Right renal cortex interstitium (tissue), 3 donors: ENCODE measurements around the gene ZG16. TPM values are rescaled to one million over a fixed set of nuclear protein-coding genes. Genes with fewer than 3 reads are reported as not detected.

Experiments used
- DNase-seq, 3 donors: peaks; one replicate each; pipeline ENCODE4 v3.0.0-alpha.2; 2013; ENCODE audit warnings: low read depth in 3 of 3, low spot score in 2 of 3
- polyA plus RNA-seq, 3 donors: library from polyadenylated mRNA; unstranded; fragments of 120-200 nt; gene quantifications; one replicate each; pipeline ENCODE4 v1.2.1, GENCODE V29; 2013; ENCODE audit not compliant: insufficient read length in 3 of 3

ZG16 gene
- polyA plus RNA-seq, 3 donors = 0.06 TPM; not detected in 2

DNA sequence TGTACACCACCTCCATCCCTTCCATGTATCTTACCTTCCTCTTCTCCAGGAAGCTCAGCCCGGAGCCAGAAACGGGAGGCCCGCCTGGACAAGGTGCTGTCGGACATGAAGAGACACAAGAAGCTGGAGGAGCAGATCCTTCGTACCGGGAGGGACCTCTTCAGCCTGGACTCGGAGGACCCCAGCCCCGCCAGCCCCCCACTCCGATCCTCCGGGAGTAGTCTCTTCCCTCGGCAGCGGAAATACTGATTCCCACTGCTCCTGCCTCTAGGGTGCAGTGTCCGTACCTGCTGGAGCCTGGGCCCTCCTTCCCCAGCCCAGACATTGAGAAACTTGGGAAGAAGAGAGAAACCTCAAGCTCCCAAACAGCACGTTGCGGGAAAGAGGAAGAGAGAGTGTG, 41.5 kb downstream of the ZG16 start:
- DNase-seq = no peak

DNA sequence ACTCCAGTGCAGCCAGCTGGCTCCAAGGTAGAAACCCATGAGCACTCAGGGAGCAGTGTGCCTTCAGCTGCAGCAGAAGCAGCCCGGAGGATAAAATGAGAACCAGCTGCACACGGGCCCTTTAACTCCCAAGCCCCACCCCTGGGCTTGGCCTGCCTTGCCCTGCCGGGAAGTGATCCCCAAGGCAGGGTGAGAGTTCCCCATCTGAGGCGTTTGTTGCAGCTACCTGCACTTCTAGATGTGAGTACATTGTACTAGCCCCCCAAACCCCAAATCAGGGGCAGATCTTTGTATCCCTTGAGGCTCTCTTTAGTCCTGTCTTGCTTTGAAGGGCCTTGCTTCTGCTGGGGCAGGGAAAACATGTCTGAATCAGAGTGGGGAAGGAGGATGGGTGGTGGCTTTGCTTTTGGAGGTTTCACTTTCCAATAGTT, 42.2 kb downstream of the ZG16 start, which contains the start of gene MVP:
Gene MVP, plus strand, starts transcription at position 192 of the 431 bp plus-strand sequence. CDS start 10,088 bp downstream, outside the sequence.
- no peak for DNase-seq

DNA sequence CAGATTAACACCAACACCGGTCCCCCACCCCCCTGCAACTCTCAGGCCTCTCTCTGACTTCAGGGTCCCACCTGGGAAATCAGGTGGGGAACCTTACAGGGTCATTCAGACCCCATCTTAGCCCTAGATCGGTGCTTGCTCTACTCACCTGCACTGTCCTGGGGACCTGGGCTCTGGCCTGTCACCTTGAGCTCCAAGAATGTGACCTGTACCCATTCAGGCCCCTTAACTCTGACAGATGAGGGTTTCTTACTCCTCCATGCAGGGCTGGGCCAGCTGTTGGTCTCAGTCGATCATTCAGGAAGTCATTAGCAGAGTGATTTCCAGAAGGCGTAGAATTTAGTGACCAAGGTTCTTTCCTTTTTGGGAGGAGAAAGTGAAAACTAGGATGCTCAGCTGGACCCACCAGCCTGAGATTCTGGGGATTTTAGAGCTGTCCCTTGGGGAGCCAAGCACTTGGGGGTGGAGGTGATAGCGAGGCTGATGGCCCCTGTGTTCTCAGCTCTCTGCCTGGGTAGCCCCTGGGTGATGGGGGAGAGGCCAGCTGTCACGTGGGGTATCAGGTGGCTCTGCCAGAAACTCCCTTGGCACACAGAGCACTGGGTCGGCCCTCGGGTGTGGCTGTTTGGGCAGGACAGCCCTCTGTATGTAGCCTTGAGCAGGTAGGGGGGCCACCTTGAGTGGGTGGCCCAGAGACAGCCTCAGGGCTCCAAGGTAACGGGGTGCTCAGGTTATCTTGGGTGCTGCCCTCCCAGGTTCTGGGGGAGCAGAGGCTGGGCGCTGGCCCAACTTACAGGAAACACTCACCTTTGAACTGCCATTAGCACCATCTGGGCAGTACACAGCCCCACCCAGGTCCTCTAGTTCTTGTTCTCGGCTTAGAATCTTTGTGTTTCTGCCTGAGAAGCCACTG, 42.9 kb downstream of the ZG16 start:
- DNase-seq = no peak

DNA sequence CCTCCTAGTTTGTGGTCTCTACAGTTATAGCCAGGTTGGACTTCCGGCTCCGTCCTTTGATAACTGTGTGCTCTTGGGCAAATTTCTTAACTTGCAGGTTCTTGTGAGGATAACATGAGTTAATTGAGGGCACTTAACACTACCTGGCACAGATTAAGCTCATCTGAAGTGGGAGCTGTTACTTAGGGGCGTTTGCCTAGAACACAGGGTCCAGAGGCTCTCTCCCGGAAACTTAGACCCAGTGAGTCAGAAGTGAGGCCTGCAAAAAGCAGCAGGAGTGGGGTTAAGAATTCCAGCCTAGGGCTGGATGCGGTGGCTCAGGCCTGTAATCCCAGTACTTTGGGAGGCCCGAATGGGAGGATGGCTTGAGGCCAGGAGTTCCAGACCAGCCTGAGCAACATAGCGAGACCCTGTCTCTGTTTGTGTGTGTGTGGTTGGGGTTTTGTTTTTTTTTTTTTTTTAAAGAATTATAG, 43.6 kb downstream of the ZG16 start:
- DNase-seq = no peak

DNA sequence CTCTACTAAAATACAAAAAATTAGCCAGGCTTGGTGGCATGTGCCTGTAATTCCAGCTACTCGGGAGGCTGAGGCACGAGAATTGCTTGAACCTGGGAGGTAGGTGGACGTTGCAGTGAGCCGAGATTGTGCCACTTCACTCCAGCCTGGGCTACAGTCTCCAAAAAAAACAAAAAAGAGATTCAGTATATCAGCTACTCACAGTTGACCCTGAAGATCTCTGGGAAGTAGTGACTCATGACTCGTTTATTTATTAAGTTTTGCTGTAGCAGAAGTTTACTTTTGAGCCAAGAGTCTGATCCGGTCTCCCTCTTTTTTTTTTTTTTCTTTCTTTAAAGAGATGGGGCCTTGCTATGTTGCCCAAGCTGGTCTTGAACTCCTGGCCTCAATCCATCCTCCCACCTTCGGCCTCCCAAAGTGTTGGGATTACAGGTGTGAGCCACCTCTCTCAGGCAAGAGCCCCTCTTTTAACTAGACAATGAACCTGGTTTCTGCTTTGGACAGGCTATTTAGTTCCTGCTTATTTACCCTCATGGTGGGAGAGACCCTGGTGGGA, 46.6 kb downstream of the ZG16 start:
- DNase-seq = no peak

DNA sequence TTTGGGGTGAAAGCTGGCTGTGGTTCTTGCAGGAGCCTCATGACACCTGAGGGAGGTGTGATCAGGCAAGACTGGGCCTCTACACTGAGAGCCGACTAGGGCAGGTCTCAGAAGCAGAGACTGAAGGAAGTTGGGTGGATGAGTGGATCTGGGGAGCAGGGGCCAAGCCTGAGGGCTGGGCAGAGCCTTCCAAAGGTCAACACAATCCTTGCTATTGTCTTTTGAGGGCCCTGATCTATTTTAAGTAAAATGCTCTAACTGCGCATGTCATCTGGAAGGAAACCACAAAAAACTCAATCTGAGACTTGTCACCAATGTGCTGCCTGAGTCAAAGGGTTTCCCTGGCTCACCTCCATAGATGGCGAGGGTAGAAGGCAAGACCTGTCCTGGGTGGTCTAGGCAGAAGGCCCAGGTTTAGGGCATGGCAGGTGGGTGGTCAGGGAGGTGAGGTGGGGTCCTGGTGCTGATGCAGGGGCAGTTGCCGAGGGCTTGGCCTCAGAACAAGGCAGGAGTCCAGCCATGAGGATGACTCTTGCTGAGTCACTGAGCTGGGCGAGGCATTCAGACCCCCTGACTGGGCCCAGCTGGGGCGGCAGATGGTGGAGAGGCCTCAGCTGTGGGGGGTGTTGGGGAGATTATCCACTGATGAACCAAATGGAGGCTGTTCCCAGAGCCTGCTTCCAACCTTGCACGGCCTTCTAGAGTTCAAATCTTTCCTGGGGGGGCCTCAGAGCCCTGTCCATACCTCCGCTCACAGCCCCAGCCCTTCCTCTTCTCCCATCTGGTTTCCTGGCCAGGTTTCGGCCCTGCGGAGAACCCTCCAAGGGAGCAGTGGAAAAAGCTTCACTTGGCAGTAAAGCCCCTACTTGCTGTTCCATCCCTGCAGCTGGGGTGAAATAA, 47.3 kb downstream of the ZG16 start:
- DNase-seq = no peak

DNA sequence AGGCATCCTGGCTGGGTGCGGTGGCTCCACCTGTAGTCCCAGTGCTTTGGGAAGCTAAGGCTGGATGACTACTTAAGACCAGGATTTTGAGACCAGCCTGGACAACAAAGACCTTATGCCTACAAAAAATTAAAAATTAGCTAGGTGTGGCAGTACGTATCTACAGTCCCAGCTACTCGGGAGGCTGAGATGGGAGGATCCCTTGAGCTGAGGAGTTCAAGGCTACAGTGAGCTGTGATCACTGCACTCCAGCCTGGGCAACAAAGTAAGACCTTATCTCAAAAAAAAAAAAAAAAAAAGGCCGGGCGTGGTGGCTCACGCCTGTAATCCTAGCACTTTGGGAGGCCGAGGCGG, 48.3 kb downstream of the ZG16 start:
- DNase-seq = no peak

DNA sequence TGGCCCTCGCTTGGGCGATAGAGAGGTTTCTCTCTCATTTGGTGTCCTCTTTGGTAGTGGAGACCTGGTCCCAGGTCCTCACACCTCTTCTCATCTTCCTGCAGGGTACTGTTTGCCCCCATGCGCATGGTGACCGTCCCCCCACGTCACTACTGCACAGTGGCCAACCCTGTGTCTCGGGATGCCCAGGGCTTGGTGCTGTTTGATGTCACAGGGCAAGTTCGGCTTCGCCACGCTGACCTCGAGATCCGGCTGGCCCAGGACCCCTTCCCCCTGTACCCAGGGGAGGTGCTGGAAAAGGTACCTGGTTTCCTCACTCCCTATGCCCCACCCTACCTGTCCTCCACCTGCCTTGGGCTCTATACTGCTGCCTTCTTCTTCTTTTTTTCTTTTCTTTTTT, 52.7 kb downstream of the ZG16 start:
- DNase-seq = no peak

DNA sequence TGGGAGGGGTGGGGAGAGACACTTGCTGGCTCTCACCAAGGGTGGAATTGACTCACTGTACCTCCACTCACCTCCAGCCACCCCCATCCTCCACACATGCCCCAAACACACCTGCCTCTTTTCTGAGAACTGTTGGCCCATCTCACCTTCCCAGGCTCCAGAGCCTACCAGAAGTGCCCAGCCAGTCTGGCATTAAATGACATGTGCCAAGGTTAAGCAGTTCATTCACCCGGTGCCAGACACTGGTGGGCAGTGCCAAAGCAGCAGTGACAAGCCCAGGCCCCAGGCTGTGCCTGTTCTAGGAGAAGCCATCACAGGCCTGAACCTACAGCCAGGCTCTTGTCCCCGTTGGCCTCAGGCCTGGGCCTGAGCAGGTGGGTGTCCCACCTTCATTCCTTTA, 53.4 kb downstream of the ZG16 start:
- no peak for DNase-seq

Other genes with a start within 250 kb of the ZG16 start
- 1 to 10 TPM; 2.2 to 2.6 (median 2.6) TPM for gene SPN, start 115.0 kb upstream of the ZG16 start, polyA plus RNA-seq
- 100 to 1,000 TPM; 115 to 144 (median 131) TPM for gene QPRT, start 99.1 kb upstream of the ZG16 start, polyA plus RNA-seq
- under 1 TPM; 0.17 to 0.28 (median 0.26) TPM for gene C16orf54, start 32.3 kb upstream of the ZG16 start, polyA plus RNA-seq
- gene KIF22, start 12.5 kb downstream of the ZG16 start, polyA plus RNA-seq = 10 to 100 TPM; 67.5 to 70.9 (median 68.8) TPM
- gene MAZ, start 28.3 kb downstream of the ZG16 start, polyA plus RNA-seq = 100 to 1,000 TPM; 273 to 320 (median 302) TPM
- gene PRRT2, start 33.9 kb downstream of the ZG16 start, polyA plus RNA-seq = 10 to 100 TPM in 1 of 3 donors, 1 to 10 TPM in 2; 6.5 to 12.4 (median 8.4) TPM
- gene PAGR1, start 37.9 kb downstream of the ZG16 start, polyA plus RNA-seq = 10 to 100 TPM; 28.0 to 30.5 (median 29.7) TPM
- gene MVP, start 42.2 kb downstream of the ZG16 start, polyA plus RNA-seq = 10 to 100 TPM; 18.1 to 22.6 (median 20.0) TPM
- gene CDIPT, start 85.0 kb downstream of the ZG16 start, polyA plus RNA-seq = 100 to 1,000 TPM in 1 of 3 donors, 10 to 100 TPM in 2; 85.9 to 102 (median 89.9) TPM
- 10 to 100 TPM in 1 of 3 donors, 1 to 10 TPM in 2; 9.0 to 10.8 (median 9.5) TPM for gene SEZ6L2, start 121.3 kb downstream of the ZG16 start, polyA plus RNA-seq
- gene ASPHD1, start 122.2 kb downstream of the ZG16 start, polyA plus RNA-seq = under 1 TPM; 0.52 to 0.87 (median 0.54) TPM
- 10 to 100 TPM; 13.8 to 15.7 (median 14.2) TPM for gene KCTD13, start 148.0 kb downstream of the ZG16 start, polyA plus RNA-seq
- 100 to 1,000 TPM in 1 of 3 donors, 10 to 100 TPM in 2; 93.1 to 107 (median 96.3) TPM for gene TMEM219, start 183.8 kb downstream of the ZG16 start, polyA plus RNA-seq
- 10 to 100 TPM; 33.6 to 36.9 (median 36.4) TPM for gene TAOK2, start 195.6 kb downstream of the ZG16 start, polyA plus RNA-seq
- gene HIRIP3, start 217.4 kb downstream of the ZG16 start, polyA plus RNA-seq = 10 to 100 TPM; 16.2 to 18.8 (median 18.0) TPM
- gene INO80E, start 218.0 kb downstream of the ZG16 start, polyA plus RNA-seq = 10 to 100 TPM; 34.5 to 37.9 (median 36.7) TPM
- gene DOC2A, start 232.8 kb downstream of the ZG16 start, polyA plus RNA-seq = 1 to 10 TPM; 1.6 to 2.3 (median 1.7) TPM
- gene C16orf92, start 244.9 kb downstream of the ZG16 start, polyA plus RNA-seq = not detected